ENCODE data around the gene PTPRK.

Gene PTPRK

DNA sequence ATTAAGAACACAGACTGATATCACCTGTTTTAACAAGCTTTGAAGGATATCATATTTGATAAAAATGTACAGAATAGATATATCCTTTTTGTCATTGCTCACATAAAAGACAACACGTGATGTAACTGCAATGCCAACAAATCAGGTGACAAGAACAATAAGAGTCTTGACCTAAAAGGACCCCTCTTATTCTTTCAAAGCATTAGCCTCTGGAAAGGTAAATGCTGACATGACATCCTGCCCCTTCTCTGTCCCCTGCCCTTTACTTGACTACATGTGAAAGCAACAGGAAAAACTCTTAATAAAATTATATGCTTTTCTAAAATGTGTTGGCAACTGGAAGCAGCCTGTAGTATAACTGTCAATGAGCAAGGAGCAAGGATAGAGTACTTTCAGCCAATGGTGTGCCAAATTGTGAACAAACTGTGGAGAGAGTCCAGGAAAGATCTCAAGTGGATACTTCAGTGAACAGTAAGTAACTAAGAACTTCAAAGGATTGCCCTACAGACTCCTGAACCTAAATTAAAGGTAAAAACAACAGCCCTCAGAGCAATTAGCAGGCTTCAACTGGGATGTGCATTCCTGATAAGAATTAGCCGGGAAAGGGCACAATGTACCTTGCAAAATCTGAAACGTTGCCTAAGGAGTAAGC is 16.3 kb downstream of the PTPRK start:
- no peaks in the 10 kb centered on the region for H3K36me3 ChIP-seq (ENCODE audit: insufficient read depth, low read length)
- peaks cover 40% of the 10 kb centered on the region for H3K79me2 ChIP-seq (ENCODE audit: control insufficient read depth, insufficient read depth, low read length, unreplicated experiment)
- no peaks in the 10 kb centered on the region for H3K27me3 ChIP-seq (ENCODE audit: insufficient read depth, low read length)
- no peak overlapping the region for H3K27ac ChIP-seq (ENCODE audit: low read depth, low read length)
- no peak overlapping the region for H3K4me3 ChIP-seq (ENCODE audit: low read depth, low read length)
- no peak overlapping the region for H2AFZ ChIP-seq (ENCODE audit: low read length, unreplicated experiment)
- peaks cover 35% of the 10 kb centered on the region for H3K4me1 ChIP-seq (ENCODE audit: control insufficient read depth, insufficient read depth, low read length, unreplicated experiment)

DNA sequence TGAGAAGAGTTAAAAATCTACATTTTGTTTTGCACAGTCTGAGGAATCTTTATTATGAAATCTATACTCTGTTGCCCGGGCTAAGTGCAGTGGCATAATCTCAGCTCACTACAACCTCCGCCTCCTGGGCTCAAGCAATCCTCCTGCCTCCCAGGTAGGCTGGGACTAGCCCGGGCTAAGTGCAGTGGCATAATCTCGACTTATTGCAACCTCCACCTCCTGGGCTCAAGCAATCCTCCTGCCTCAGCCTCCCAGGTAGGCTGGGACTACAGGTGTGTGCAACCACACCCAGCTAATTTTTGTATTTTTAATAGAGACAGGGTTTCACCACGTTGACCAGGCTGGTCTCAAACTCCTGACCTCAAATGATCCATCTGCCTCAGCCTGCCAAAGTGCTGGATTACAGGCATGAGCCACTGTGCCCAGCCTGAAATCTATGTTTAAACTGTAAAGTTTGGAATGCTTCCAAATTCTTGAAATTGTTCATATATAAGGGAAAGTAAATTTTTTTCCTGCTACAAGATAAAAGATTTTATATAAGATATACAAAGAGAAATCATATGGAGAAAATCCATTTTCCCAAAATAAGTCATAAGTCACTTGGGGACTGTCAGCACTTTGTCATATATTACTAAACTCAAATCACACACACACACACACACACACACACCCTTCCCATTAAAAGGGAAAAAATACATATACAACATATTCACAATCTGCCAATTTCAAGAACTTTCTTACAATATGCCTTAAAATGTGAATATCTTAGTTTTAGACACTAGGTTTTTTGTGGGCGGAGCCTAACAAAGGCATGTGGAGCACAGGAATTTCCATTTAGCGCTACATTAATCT is 19.4 kb downstream of the PTPRK start:
- Histone ChIP-seq H3K4me1 (ENCODE audit: control insufficient read depth, insufficient read depth, low read length, unreplicated experiment) (peaks cover 11% of the 10 kb centered on the region), H3K4me3 (ENCODE audit: low read depth, low read length) (no peak overlapping the region), H3K27me3 (ENCODE audit: insufficient read depth, low read length) (no peaks in the 10 kb centered on the region), H3K27ac (ENCODE audit: low read depth, low read length) (no peak overlapping the region), H3K79me2 (ENCODE audit: control insufficient read depth, insufficient read depth, low read length, unreplicated experiment) (peaks cover 39% of the 10 kb centered on the region), H3K36me3 (ENCODE audit: insufficient read depth, low read length) (no peaks in the 10 kb centered on the region), H2AFZ (ENCODE audit: low read length, unreplicated experiment) (no peak overlapping the region)

DNA sequence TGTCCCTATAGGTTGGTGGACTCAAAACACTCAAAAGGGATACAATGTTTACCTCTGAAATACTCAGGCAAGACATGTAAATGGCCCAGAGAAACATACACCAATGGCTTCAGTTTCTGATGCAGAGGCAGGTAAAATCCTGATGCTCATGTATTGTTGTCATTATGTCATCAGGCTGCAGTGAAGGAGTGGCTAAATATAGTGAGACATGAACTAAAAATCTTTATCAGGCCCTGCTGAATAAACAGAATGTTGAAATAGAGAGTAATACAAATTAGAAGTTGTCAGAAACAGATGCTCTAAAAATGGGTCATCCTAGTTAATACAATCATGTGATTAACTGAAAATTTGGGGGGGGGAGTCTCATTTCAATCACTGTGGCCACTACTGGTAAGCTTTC is 20.4 kb downstream of the PTPRK start:
- no peak overlapping the region for H3K4me3 ChIP-seq (ENCODE audit: low read depth, low read length)
- no peak overlapping the region for H3K27ac ChIP-seq (ENCODE audit: low read depth, low read length)
- H3K27me3 ChIP-seq (ENCODE audit: insufficient read depth, low read length) = no peaks in the 10 kb centered on the region
- H3K36me3 ChIP-seq (ENCODE audit: insufficient read depth, low read length) = no peaks in the 10 kb centered on the region
- H3K4me1 ChIP-seq (ENCODE audit: control insufficient read depth, insufficient read depth, low read length, unreplicated experiment) = peaks cover 11% of the 10 kb centered on the region
- peaks cover 32% of the 10 kb centered on the region for H3K79me2 ChIP-seq (ENCODE audit: control insufficient read depth, insufficient read depth, low read length, unreplicated experiment)
- no peak overlapping the region for H2AFZ ChIP-seq (ENCODE audit: low read length, unreplicated experiment)

DNA sequence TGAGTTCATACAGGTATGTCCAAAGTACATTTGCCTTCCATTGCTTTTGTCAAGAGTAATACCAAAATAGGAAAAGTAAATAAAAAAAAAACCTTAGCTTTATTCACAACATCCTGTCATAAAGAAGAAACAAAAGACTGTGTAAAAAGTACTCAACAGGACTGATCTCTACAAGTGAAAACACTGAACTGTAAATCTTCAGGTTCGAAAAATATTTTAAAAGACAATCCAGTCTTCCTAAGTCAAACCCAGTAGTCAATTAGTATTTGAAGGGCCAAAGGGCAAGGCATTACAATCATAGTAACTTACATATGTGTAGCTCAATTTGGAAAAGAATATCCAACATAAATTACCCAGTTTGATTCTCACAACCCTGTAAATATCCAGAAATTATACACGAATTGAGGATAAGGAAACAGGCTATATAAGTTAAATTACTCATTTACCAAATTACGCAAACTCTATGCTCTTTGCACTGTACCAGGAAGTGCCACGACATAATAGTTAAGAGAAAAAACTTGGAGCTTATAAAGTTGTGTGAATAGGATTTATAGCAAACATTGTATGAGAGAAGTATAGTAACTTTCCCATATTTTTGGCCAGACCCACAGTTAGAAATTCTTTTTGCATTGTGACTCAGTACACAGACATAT is 21.2 kb downstream of the PTPRK start:
- no peak overlapping the region for H3K4me3 ChIP-seq (ENCODE audit: low read depth, low read length)
- peaks cover 3% of the 10 kb centered on the region for H3K4me1 ChIP-seq (ENCODE audit: control insufficient read depth, insufficient read depth, low read length, unreplicated experiment)
- no peak overlapping the region for H3K27ac ChIP-seq (ENCODE audit: low read depth, low read length)
- H2AFZ ChIP-seq (ENCODE audit: low read length, unreplicated experiment) = no peak overlapping the region
- no peaks in the 10 kb centered on the region for H3K27me3 ChIP-seq (ENCODE audit: insufficient read depth, low read length)
- peaks cover 28% of the 10 kb centered on the region for H3K79me2 ChIP-seq (ENCODE audit: control insufficient read depth, insufficient read depth, low read length, unreplicated experiment)
- no peaks in the 10 kb centered on the region for H3K36me3 ChIP-seq (ENCODE audit: insufficient read depth, low read length)

DNA sequence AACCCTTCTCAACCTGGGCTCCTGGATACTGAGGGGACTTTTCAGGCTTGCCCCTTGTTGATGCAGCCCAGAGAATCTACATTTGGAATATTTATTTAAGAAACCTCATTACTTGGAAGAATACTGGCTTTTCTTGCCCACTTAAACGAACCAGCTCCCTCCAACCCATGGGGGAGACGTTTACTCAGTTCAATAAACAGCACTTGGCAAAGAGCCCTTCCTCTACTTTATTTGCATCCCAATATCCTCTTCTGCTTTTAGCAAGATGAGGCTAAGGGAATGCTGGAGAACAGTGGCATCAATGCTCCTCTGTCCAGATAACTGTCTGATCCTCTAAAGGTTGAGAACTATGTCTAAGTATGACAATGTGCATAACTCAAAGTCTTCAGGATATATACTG is 22.2 kb downstream of the PTPRK start:
- H2AFZ ChIP-seq (ENCODE audit: low read length, unreplicated experiment) = no peak overlapping the region
- H3K36me3 ChIP-seq (ENCODE audit: insufficient read depth, low read length) = no peaks in the 10 kb centered on the region
- H3K4me1 ChIP-seq (ENCODE audit: control insufficient read depth, insufficient read depth, low read length, unreplicated experiment) = no peaks in the 10 kb centered on the region
- H3K27ac ChIP-seq (ENCODE audit: low read depth, low read length) = no peak overlapping the region
- no peaks in the 10 kb centered on the region for H3K27me3 ChIP-seq (ENCODE audit: insufficient read depth, low read length)
- peaks cover 23% of the 10 kb centered on the region for H3K79me2 ChIP-seq (ENCODE audit: control insufficient read depth, insufficient read depth, low read length, unreplicated experiment)
- H3K4me3 ChIP-seq (ENCODE audit: low read depth, low read length) = no peak overlapping the region

DNA sequence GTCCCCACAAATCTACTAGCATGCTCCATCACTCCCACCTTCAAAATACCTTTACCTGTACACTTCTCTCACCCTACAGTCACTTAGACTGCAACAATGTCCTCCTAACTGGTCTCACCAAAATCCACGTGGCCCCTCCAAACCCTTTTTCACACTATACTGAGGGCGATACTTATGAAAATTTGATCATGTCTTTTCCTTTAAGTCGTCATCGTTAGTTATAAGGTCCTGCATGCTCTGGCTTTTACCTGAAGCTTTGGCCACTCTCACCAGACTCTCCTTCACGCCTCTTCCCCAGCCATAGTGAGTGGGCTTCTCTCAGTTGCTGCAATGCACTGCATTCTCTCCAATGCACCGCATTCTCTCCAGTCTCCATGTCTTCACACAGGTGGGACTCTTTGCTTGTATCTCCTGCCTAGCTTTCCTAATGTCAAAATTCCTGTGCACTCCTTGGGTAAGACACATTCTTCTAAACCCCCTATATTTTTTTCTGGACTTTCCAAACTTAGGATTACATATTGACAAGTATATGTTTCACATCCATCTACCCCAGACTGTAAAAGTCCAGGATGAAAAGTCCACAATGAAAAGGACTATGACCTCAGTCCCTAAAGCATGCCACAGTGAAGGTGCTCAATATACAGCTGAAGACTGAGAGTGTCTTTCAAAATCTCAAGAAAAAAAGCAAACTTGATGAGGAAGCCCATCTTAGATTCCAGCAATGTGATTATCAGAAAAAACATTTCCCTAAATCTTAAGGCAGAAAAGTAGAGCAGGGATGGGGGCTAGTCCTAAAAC is 24.7 kb downstream of the PTPRK start:
- no peaks in the 10 kb centered on the region for H3K36me3 ChIP-seq (ENCODE audit: insufficient read depth, low read length)
- H3K79me2 ChIP-seq (ENCODE audit: control insufficient read depth, insufficient read depth, low read length, unreplicated experiment) = peaks cover 17% of the 10 kb centered on the region
- no peak overlapping the region for H2AFZ ChIP-seq (ENCODE audit: low read length, unreplicated experiment)
- H3K4me3 ChIP-seq (ENCODE audit: low read depth, low read length) = no peak overlapping the region
- peaks cover 14% of the 10 kb centered on the region for H3K4me1 ChIP-seq (ENCODE audit: control insufficient read depth, insufficient read depth, low read length, unreplicated experiment)
- no peaks in the 10 kb centered on the region for H3K27me3 ChIP-seq (ENCODE audit: insufficient read depth, low read length)
- no peak overlapping the region for H3K27ac ChIP-seq (ENCODE audit: low read depth, low read length)

DNA sequence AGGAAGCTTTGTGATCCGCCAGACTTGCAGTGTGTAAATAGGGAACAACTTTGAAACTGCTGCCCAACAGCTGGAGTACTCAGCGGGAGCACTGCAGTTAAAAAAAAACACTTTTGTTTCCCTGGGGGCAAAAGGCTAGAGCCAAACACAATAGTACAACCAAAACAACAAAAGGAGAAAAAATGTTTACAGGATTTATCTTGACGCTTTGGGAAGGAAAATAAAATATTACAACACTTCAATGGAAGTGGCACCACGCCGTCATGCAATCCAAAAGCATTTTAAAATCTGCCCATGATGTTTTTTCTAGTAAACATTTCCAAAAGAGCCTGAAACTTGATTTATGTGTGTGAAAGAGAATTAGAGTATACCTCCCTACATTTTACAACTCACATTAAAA is 26.0 kb downstream of the PTPRK start:
- Histone ChIP-seq H3K4me3 (ENCODE audit: low read depth, low read length) (no peak overlapping the region), H3K36me3 (ENCODE audit: insufficient read depth, low read length) (no peaks in the 10 kb centered on the region), H3K4me1 (ENCODE audit: control insufficient read depth, insufficient read depth, low read length, unreplicated experiment) (peaks cover 21% of the 10 kb centered on the region), H2AFZ (ENCODE audit: low read length, unreplicated experiment) (no peak overlapping the region), H3K79me2 (ENCODE audit: control insufficient read depth, insufficient read depth, low read length, unreplicated experiment) (peaks cover 23% of the 10 kb centered on the region), H3K27me3 (ENCODE audit: insufficient read depth, low read length) (no peaks in the 10 kb centered on the region), H3K27ac (ENCODE audit: low read depth, low read length) (no peak overlapping the region)

DNA sequence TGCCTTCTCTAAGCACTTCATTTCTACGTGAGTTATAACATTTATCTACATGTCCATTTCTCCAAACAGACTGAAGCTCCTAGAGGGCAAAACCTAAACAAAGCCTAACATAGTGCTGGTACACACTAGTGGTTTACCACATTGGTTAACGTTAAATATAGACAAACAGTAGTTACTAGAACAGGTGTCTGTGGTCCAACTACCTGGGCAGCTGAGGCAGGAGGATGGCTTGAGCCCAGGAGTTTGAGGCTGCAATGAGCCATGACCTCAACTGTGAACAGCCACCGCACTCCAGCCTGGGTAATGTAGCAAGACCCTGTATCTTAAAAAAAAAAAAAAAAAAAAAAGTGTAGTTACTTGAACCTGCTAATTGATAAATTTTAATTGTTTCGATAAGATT is 26.5 kb downstream of the PTPRK start:
- H3K4me1 ChIP-seq (ENCODE audit: control insufficient read depth, insufficient read depth, low read length, unreplicated experiment) = peaks cover 21% of the 10 kb centered on the region
- no peaks in the 10 kb centered on the region for H3K27me3 ChIP-seq (ENCODE audit: insufficient read depth, low read length)
- peaks cover 17% of the 10 kb centered on the region for H3K79me2 ChIP-seq (ENCODE audit: control insufficient read depth, insufficient read depth, low read length, unreplicated experiment)
- no peak overlapping the region for H3K4me3 ChIP-seq (ENCODE audit: low read depth, low read length)
- H3K36me3 ChIP-seq (ENCODE audit: insufficient read depth, low read length) = no peaks in the 10 kb centered on the region
- H3K27ac ChIP-seq (ENCODE audit: low read depth, low read length) = no peak overlapping the region
- no peak overlapping the region for H2AFZ ChIP-seq (ENCODE audit: low read length, unreplicated experiment)

DNA sequence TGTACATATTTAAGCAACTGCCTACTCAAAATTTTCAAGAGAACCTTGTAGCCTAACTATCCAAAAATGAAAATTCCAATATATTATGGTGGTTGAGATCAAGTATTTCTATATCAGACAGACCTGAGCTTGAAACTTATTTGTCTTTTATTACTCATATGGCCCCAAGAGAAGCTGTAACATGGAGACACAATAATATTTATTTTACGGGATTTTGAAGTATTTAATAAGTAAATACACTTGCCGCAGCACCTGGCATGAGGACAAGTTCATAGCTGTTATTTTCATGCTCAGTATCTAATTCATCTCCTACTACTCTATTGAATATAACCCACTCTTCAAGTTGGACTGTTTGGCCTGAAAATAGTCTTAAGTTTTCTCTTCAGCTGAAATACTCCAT is 28.0 kb downstream of the PTPRK start:
- H3K4me1 ChIP-seq (ENCODE audit: control insufficient read depth, insufficient read depth, low read length, unreplicated experiment) = peaks cover 30% of the 10 kb centered on the region
- H3K27me3 ChIP-seq (ENCODE audit: insufficient read depth, low read length) = no peaks in the 10 kb centered on the region
- peaks cover 13% of the 10 kb centered on the region for H3K79me2 ChIP-seq (ENCODE audit: control insufficient read depth, insufficient read depth, low read length, unreplicated experiment)
- no peak overlapping the region for H2AFZ ChIP-seq (ENCODE audit: low read length, unreplicated experiment)
- H3K4me3 ChIP-seq (ENCODE audit: low read depth, low read length) = peak overlapping the region; percentile 75
- H3K36me3 ChIP-seq (ENCODE audit: insufficient read depth, low read length) = no peaks in the 10 kb centered on the region
- H3K27ac ChIP-seq (ENCODE audit: low read depth, low read length) = peak overlapping the region; percentile 77

DNA sequence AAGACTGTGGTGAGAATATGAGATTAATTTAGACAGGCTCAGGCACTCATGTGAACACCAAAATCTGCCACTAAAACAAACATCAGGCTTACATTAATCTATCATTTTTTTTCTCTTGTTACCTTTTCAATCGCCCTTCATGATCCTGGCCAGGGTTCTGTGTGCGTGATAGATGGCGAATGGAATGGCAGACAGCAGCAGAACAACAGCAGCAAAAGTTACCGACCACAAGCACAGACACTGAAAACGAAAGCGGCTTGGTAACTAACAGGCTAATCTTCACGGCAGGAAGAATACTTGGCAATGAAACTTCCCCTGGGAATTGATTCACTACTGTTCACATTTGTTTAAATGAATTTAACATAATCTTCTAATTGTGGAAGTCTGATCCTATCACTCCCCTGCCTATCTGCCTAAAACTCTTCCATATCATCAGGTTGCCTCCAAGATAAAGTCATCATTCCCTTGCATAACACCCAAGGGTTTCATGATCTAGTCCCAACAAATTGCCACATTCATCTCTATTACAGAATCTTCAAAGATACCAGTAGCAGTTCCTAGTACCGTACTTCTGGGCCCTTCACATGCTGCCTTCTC is 28.7 kb downstream of the PTPRK start:
- Histone ChIP-seq H3K4me1 (ENCODE audit: control insufficient read depth, insufficient read depth, low read length, unreplicated experiment) (peaks cover 30% of the 10 kb centered on the region), H3K36me3 (ENCODE audit: insufficient read depth, low read length) (no peaks in the 10 kb centered on the region), H3K27ac (ENCODE audit: low read depth, low read length) (peak overlapping the region; percentile 77)

More for the DNA sequence above, 28.7 kb downstream of the PTPRK start:
- peak overlapping the region; percentile 75 for H3K4me3 ChIP-seq (ENCODE audit: low read depth, low read length)
- H2AFZ ChIP-seq (ENCODE audit: low read length, unreplicated experiment) = peak overlapping the region; percentile 64
- H3K79me2 ChIP-seq (ENCODE audit: control insufficient read depth, insufficient read depth, low read length, unreplicated experiment) = peaks cover 13% of the 10 kb centered on the region
- no peaks in the 10 kb centered on the region for H3K27me3 ChIP-seq (ENCODE audit: insufficient read depth, low read length)
